Epithelial cell of prostate (primary cell): ENCODE data around the gene ZDHHC8.
A peak's percentile ranks its signal among the peaks of the same experiment; 100 is the strongest.

Source experiments
- DNase-seq: peaks from one replicate; pipeline ENCODE4 v3.0.0-alpha.2; 2011; ENCODE audit warnings: low read depth, low spot score
- H3K27ac ChIP-seq: fragments of 450-650 bp; 2 replicates; pipeline ENCODE4 v1.5.1; 2017; ENCODE audit warnings: mild to moderate bottlenecking

The ZDHHC8 gene

GRCh38 chr22:20126284-20127029 is 5.1 kb upstream of the ZDHHC8 start:
- no peak for DNase-seq
- no peak overlapping the region for H3K27ac ChIP-seq

GRCh38 chr22:20127318-20127868 is 4.2 kb upstream of the ZDHHC8 start:
- no peak for DNase-seq
- no peak overlapping the region for H3K27ac ChIP-seq

GRCh38 chr22:20127869-20128618 is 3.6 kb upstream of the ZDHHC8 start:
- H3K27ac ChIP-seq, result no peak overlapping the region
- DNase-seq, result no peak

GRCh38 chr22:20128619-20128901 is 3.0 kb upstream of the ZDHHC8 start:
- no peak for DNase-seq
- no peak overlapping the region for H3K27ac ChIP-seq

GRCh38 chr22:20128902-20129746 is 2.5 kb upstream of the ZDHHC8 start:
- DNase-seq, result no peak
- H3K27ac ChIP-seq, result no peak overlapping the region

GRCh38 chr22:20129747-20130014 is 1.9 kb upstream of the ZDHHC8 start:
- no peak for DNase-seq
- H3K27ac ChIP-seq, result no peak overlapping the region

GRCh38 chr22:20130319-20130718 is 1.3 kb upstream of the ZDHHC8 start:
- DNase-seq, result no peak
- no peak overlapping the region for H3K27ac ChIP-seq

- peak overlapping the region; percentile 28 for H3K27ac ChIP-seq
- no peak for DNase-seq
Measured at GRCh38 chr22:20130731-20131596, 640 bp upstream of the ZDHHC8 start.

- DNase-seq, result no peak
- peak overlapping the region; percentile 28 for H3K27ac ChIP-seq
Measured at GRCh38 chr22:20131859-20132685, 468 bp downstream of the ZDHHC8 start.

- H3K27ac ChIP-seq, result no peak overlapping the region
Measured at GRCh38 chr22:20132686-20133246, 1.2 kb downstream of the ZDHHC8 start.

GRCh38 chr22:20133930-20134549 is 2.4 kb downstream of the ZDHHC8 start:
- no peak for DNase-seq
- H3K27ac ChIP-seq, result no peak overlapping the region

More at GRCh38 chr22:20132686-20133246, 1.2 kb downstream of the ZDHHC8 start:
- DNase-seq, result no peak

GRCh38 chr22:20135265-20135664 is 3.7 kb downstream of the ZDHHC8 start:
- no peak overlapping the region for H3K27ac ChIP-seq
- no peak for DNase-seq

- DNase-seq, result no peak
- H3K27ac ChIP-seq, result no peak overlapping the region
Measured at GRCh38 chr22:20135806-20136602, 4.4 kb downstream of the ZDHHC8 start.

- no peak overlapping the region for H3K27ac ChIP-seq
- DNase-seq, result no peak
Measured at GRCh38 chr22:20136603-20136873, 4.9 kb downstream of the ZDHHC8 start.

- no peak overlapping the region for H3K27ac ChIP-seq
Measured at GRCh38 chr22:20137113-20137512, 5.5 kb downstream of the ZDHHC8 start.

GRCh38 chr22:20137671-20138416 is 6.2 kb downstream of the ZDHHC8 start:
- H3K27ac ChIP-seq, result no peak overlapping the region
- no peak for DNase-seq

More at GRCh38 chr22:20137113-20137512, 5.5 kb downstream of the ZDHHC8 start:
- DNase-seq, result no peak

GRCh38 chr22:20138417-20138738 is 6.8 kb downstream of the ZDHHC8 start:
- no peak for DNase-seq
- no peak overlapping the region for H3K27ac ChIP-seq
